A549 (cell line): ENCODE results near the gene LRRC61. TPM values are rescaled to one million over a fixed set of nuclear protein-coding genes. Genes with fewer than 3 reads are reported as not detected.

ENCODE experiments used
- ATAC-seq, 2 experiments: fragments of 200-7000 bp in 1 of 2; fragments of >200 bp in 1 of 2; cut with Nextera tagmentation in 1 of 2; cut with Tn5 transposase in 1 of 2; 3 replicates each; pipeline versions ENCODE4 v1.8.0 to v1.9.1; 2018 to 2020; ENCODE audit warnings: mild to moderate bottlenecking in 1 of 2, moderate library complexity in 1 of 2
- CTCF ChIA-PET: fragments of 300-600 bp; sonication (Branson Sonifier 250); formaldehyde crosslinking; extraction: SDS; loops from one replicate; lab custom pipeline; 2021; ENCODE audit warnings: antibody characterized with exemption, inconsistent platforms; lab: Yijun Ruan, JAX
- POLR2A ChIA-PET: fragments of 350-600 bp; formaldehyde crosslinking; extraction: SDS; loops from one replicate; lab custom pipeline; 2021; ENCODE audit warnings: antibody characterized with exemption, inconsistent platforms; lab: Yijun Ruan, JAX
- DNase-seq, 2 experiments: peaks; one replicate each; pipeline versions ENCODE4 v3.0.0 to v3.0.0-alpha.2; 2011 to 2016; ENCODE audit warnings: low read depth in 1 of 2, low spot score in 1 of 2
- FAIRE-seq: peaks from 2 replicates; lab custom pipeline; 2011; peaks lifted over from hg19 to GRCh38; lab: Jason Lieb, UNC
- H3K27ac ChIP-seq, 2 experiments: fragments of >200 bp; sonication (Bioruptor Twin); formaldehyde crosslinking; 3 replicates each; pipeline ENCODE4 v1.5.1; 2016 to 2017
- H3K4me1 ChIP-seq: fragments of >200 bp; sonication (Bioruptor Twin); formaldehyde crosslinking; 3 replicates; pipeline ENCODE4 v1.6.1; 2016
- H3K4me2 ChIP-seq: fragments of >200 bp; sonication (Bioruptor Twin); formaldehyde crosslinking; 3 replicates; pipeline ENCODE4 v1.6.1; 2016
- H3K4me3 ChIP-seq: fragments of >200 bp; sonication (Bioruptor Twin); formaldehyde crosslinking; 3 replicates; pipeline ENCODE4 v1.5.1; 2016
- H3K9me3 ChIP-seq: fragments of >200 bp; sonication (Bioruptor Twin); formaldehyde crosslinking; 3 replicates; pipeline ENCODE4 v1.6.1; 2016
- BHLHE40 ChIP-seq: IDR thresholded peaks from 2 replicates; pipeline ENCODE4 v1.6.1; 2012; ENCODE audit warnings: low read depth, low read length, inconsistent platforms
- CEBPB ChIP-seq, 2 experiments: fragments of >200 bp in 1 of 2; sonication (Bioruptor Twin) in 1 of 2; formaldehyde crosslinking in 1 of 2; IDR thresholded peaks; 2 replicates each; pipeline ENCODE4 v1.6.1; 2012 to 2016
- CHD2 ChIP-seq: fragments of 150-350 bp; IDR thresholded peaks from 2 replicates; pipeline ENCODE4 v1.6.1; 2014; ENCODE audit warnings: low read length; ENCODE audit not compliant: partially characterized antibody
- FOSL2 ChIP-seq, 2 experiments: fragments of 450-650 bp in 1 of 2; fragments of >200 bp in 1 of 2; sonication (Bioruptor Twin) in 1 of 2; formaldehyde crosslinking; IDR thresholded peaks; 2 replicates each; pipeline versions ENCODE4 v1.5.0 to v1.6.1; 2016 to 2020; ENCODE audit warnings: mild to moderate bottlenecking in 1 of 2, moderate library complexity in 1 of 2
- HOXA7 ChIP-seq: fragments of 250-450 bp; sonication (Bioruptor Pico); IDR thresholded peaks from 2 replicates; pipeline ENCODE4 v1.5.0; 2020; ENCODE audit warnings: mild to moderate bottlenecking, moderate library complexity
- JUN ChIP-seq, 2 experiments: fragments of >200 bp; sonication (Bioruptor Twin); formaldehyde crosslinking; IDR thresholded peaks; 2 replicates in 1 of 2; 3 replicates in 1 of 2; pipeline ENCODE4 v1.6.1; 2016 to 2017
- KDM1A ChIP-seq: fragments of 200-600 bp; sonication (generic); IDR thresholded peaks from 2 replicates; pipeline ENCODE4 v1.6.1; 2016; ENCODE audit warnings: low read depth, mild to moderate bottlenecking
- KDM5A ChIP-seq: fragments of 200-600 bp; sonication (generic); IDR thresholded peaks from 2 replicates; pipeline ENCODE4 v1.6.1; 2016; ENCODE audit warnings: antibody characterized with exemption, mild to moderate bottlenecking
- MAZ ChIP-seq: fragments of 150-350 bp; IDR thresholded peaks from 2 replicates; pipeline ENCODE4 v1.6.1; 2014; ENCODE audit warnings: antibody characterized with exemption, low read depth, low read length, borderline replicate concordance
- NR3C1 ChIP-seq: fragments of >200 bp; sonication (Bioruptor Twin); formaldehyde crosslinking; IDR thresholded peaks from 3 replicates; pipeline ENCODE4 v1.6.1; 2017
- PBX3 ChIP-seq: IDR thresholded peaks from 2 replicates; pipeline ENCODE4 v1.6.1; 2012
- REST ChIP-seq: fragments of 200-600 bp; sonication (generic); IDR thresholded peaks from 2 replicates; pipeline ENCODE4 v1.6.1; 2016; ENCODE audit warnings: antibody characterized with exemption, mild to moderate bottlenecking, moderate library complexity
- ZC3H11A ChIP-seq: fragments of 450-650 bp; IDR thresholded peaks from 2 replicates; pipeline ENCODE4 v1.6.1; 2014; ENCODE audit warnings: antibody characterized with exemption, mild to moderate bottlenecking
- WGBS: methylation state at CpG from one replicate; pipeline ENCODE4 v1.1.6; 2017; ENCODE audit errors: missing lambda C conversion rate; 5-methylcytosine and 5-hydroxymethylcytosine counted together
- polyA plus RNA-seq, 4 experiments: library from polyadenylated mRNA; depleted of rRNA in 3 of 4; stranded (reverse); fragments of >200 nt; fragmentation: RNase III in 1 of 4; extraction: RNeasy Plus Mini Kit Qiagen cat#74134 plus additional on column Dnase treatment in 1 of 4; gene quantifications; 2 replicates in 3 of 4; 3 replicates in 1 of 4; pipeline ENCODE4 v1.2.3, GENCODE V29; 2011 to 2017
- TF ChIP-seq, protein P1 (sequence below): fragments of 150-350 bp; IDR thresholded peaks from 2 replicates; pipeline ENCODE4 v1.6.1; 2014; ENCODE audit warnings: low read depth, mild to moderate bottlenecking, low read length
- TF ChIP-seq, protein P2 (sequence below): fragments of >200 bp; sonication (Bioruptor Twin); formaldehyde crosslinking; IDR thresholded peaks from 2 replicates; pipeline ENCODE4 v1.6.1; 2016
- TF ChIP-seq, protein P3 (sequence below): fragments of 250-450 bp; sonication (Bioruptor Pico); IDR thresholded peaks from 2 replicates; pipeline ENCODE4 v1.5.0; 2020; ENCODE audit warnings: low read depth, mild to moderate bottlenecking, moderate library complexity
- TF ChIP-seq, protein P4 (sequence below): fragments of 250-450 bp; sonication (Bioruptor Pico); IDR thresholded peaks from 2 replicates; pipeline ENCODE4 v1.5.0; 2021; ENCODE audit warnings: mild to moderate bottlenecking, moderate library complexity, borderline replicate concordance

The LRRC61 gene
- polyA plus RNA-seq, 2 of the 4 experiments (the other 2 are of a cell fraction), result 0.19 to 0.22 TPM

- TF ChIP-seq, protein P1, sequence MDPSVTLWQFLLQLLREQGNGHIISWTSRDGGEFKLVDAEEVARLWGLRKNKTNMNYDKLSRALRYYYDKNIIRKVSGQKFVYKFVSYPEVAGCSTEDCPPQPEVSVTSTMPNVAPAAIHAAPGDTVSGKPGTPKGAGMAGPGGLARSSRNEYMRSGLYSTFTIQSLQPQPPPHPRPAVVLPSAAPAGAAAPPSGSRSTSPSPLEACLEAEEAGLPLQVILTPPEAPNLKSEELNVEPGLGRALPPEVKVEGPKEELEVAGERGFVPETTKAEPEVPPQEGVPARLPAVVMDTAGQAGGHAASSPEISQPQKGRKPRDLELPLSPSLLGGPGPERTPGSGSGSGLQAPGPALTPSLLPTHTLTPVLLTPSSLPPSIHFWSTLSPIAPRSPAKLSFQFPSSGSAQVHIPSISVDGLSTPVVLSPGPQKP, result no peak
- TF ChIP-seq NR3C1, result no peak
- no peak for TF ChIP-seq FOSL2 (IDR thresholded peaks at IDR 0.05)
- TF ChIP-seq FOSL2 (CRISPR knock-in tag; IDR thresholded peaks at IDR 0.05), result no peak
- TF ChIP-seq BHLHE40, result no peak
- TF ChIP-seq KDM1A, result no peak
Measured at GRCh38 chr7:150322114-150322832, 882 bp upstream of the LRRC61 start (continued).

GRCh38 chr7:150323682-150324372 lies 672 bp downstream of the LRRC61 start:
- no peak for FAIRE-seq
- Histone ChIP-seq H3K4me3 (peak overlapping the region; percentile 35; the same call in 1 of the 3 replicates), H3K4me1 (no peaks in the 10 kb centered on the region), H3K4me2 (peak overlapping the region; percentile 57), H3K9me3 (no peaks in the 10 kb centered on the region), H3K27ac (no peak overlapping the region; a peak in 1 of 6 replicates)
- 82% methylated on average over 16 of the region's 16 CpGs for WGBS
- TF ChIP-seq CHD2, result no peak
- ATAC-seq, result no peak; a peak in 1 of 6 replicates
- POLR2A ChIA-PET, result no interaction called here
- DNase-seq, result no peak
- CTCF ChIA-PET, result no interaction called here

DNA sequence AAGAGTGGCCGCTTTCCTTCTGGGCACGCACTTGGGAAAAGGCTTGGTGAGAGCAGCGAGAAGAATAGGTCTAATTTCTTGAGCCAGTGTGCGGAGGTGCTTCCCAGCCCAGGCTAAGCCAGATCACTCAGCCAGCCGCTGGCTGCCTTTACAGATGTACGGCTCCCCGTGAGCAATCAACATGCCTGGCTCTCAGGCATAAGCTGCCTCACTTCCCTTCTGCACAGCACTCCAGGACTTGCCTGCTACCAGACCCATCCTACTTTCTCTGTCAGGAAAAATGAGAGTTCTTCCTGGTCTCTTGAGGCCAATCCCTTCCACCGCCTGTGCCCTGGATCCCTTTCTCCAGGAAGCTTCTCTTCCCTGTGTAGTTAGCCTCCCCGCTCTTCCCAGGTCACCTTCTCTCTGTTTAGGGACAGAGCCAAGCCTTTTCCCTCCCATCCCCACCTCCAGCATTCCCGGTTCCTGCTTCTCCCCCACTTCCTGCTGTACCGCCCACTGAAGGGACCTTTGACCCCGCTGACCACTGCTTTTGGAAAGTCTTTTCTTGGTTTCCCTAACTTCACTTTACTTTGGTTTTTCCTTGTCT lies 1.3 kb downstream of the LRRC61 start:
- no peak overlapping the region for H3K4me2 ChIP-seq
- 83% methylated on average over 12 of the region's 12 CpGs for WGBS
- no peak overlapping the region for H3K4me3 ChIP-seq
- TF ChIP-seq, protein P2, sequence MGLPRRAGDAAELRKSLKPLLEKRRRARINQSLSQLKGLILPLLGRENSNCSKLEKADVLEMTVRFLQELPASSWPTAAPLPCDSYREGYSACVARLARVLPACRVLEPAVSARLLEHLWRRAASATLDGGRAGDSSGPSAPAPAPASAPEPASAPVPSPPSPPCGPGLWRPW, result no peak
- TF ChIP-seq, protein P3, sequence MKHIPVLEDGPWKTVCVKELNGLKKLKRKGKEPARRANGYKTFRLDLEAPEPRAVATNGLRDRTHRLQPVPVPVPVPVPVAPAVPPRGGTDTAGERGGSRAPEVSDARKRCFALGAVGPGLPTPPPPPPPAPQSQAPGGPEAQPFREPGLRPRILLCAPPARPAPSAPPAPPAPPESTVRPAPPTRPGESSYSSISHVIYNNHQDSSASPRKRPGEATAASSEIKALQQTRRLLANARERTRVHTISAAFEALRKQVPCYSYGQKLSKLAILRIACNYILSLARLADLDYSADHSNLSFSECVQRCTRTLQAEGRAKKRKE (CRISPR knock-in tag), result no peak
- no peak for TF ChIP-seq PBX3
- no peak for TF ChIP-seq MAZ
- no peak for TF ChIP-seq JUN (IDR thresholded peaks at IDR 0.05)
- TF ChIP-seq KDM5A, result no peak
- TF ChIP-seq REST, result no peak
- TF ChIP-seq, protein P4, sequence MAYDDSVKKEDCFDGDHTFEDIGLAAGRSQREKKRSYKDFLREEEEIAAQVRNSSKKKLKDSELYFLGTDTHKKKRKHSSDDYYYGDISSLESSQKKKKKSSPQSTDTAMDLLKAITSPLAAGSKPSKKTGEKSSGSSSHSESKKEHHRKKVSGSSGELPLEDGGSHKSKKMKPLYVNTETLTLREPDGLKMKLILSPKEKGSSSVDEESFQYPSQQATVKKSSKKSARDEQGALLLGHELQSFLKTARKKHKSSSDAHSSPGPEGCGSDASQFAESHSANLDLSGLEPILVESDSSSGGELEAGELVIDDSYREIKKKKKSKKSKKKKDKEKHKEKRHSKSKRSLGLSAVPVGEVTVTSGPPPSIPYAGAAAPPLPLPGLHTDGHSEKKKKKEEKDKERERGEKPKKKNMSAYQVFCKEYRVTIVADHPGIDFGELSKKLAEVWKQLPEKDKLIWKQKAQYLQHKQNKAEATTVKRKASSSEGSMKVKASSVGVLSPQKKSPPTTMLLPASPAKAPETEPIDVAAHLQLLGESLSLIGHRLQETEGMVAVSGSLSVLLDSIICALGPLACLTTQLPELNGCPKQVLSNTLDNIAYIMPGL (CRISPR knock-in tag), result no peak
- TF ChIP-seq ZC3H11A, result no peak
- TF ChIP-seq CEBPB (IDR thresholded peaks at IDR 0.05), result no peak
- no peak for TF ChIP-seq HOXA7 (CRISPR knock-in tag)
- no peak for TF ChIP-seq KDM1A
- TF ChIP-seq, all 56 proteins: peak for 0
- no peak for DNase-seq
- CTCF ChIA-PET, result interaction anchor here (1.6 kb wide), 1 partner anchor 10 kb away, joined by 3 read pairs; no protein-coding TSS in a partner anchor
- peak in 1 of 2 experiments; percentile 49; a peak in 3 of 6 replicates for ATAC-seq
- no peaks in the 10 kb centered on the region for H3K9me3 ChIP-seq
- no peak for FAIRE-seq
- H3K4me1 ChIP-seq, result no peaks in the 10 kb centered on the region
- no peak overlapping the region for H3K27ac ChIP-seq
- POLR2A ChIA-PET, result no interaction called here
